DMS53 treated with DMSO at 0.1 percent for 48 hours (cell line): Measurements from ENCODE around the gene CNGA1.
"Not testable (repeated sequence)": the region's sequence is repeated elsewhere in the genome, so short reads cannot be mapped to it uniquely, and the experiment has no call there.

Source experiments
- DNase-seq: peaks from one replicate; lab custom pipeline; 2025; ENCODE audit not compliant: unreplicated experiment; lab: John Stamatoyannopoulos, UW

CNGA1 gene

GRCh38 chr4:47972721-47973120 is 43.8 kb downstream of the CNGA1 start:
- no peak for DNase-seq

GRCh38 chr4:47972181-47972580 is 44.3 kb downstream of the CNGA1 start:
- DNase-seq = no peak

GRCh38 chr4:47968847-47969246 is 47.6 kb downstream of the CNGA1 start:
- DNase-seq = no peak

GRCh38 chr4:47954677-47955076 is 61.8 kb downstream of the CNGA1 start:
- DNase-seq = no peak

DNA sequence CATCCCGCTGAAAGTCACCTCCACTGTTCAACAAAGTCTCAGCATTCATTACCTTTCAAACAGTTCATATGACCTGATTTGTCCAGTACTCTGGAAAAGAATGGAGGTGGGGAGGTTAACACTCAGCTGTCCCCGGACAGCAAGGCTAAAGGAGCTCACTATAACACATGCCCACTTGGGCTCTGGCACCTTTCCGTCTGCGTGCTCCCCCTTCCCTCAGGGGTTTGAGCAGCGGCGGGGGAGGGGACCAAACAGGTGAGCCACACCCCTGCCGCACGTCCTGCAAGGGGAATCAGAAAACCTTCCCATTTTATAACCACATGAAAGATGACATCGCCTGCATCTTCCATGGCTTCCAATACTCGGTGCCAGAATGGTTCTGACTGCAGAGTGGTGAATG is 62.2 kb downstream of the CNGA1 start:
- DNase-seq = no peak

GRCh38 chr4:47945930-47946726 is 70.4 kb downstream of the CNGA1 start:
- no peak for DNase-seq

DNA sequence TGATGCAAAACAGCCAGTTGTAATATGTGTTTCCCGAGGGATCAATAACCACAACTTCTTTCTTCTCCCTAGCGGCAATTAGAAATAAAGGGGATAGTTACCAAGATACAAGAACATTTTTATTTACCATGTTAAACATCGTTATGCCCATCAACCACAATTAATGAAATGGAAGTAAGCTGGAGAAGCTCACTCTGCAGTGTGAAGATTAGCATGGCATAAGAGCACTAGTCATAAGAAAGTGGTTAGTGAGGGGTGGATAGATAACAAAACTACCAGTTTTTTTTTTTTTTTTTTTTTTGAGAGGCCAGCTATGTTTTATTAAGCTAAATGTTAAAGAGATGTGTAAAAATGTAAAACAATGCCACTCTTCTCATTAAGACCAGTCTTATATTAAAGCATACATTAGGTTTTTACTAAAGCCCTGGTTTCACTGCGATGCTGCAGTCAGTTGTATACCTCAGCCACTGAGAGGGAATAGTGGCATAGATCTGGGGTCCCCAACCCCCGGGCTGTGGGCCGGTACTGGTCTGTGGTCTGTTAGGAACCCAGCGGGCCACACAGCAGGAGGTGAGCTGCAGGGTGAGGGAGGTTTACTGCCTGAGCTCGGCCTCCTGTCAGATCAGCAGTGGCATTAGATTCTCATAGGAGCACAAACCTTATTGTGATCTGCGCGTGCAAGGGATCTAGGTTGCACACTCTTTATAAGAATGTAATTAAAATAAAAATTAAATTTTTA is 74.2 kb downstream of the CNGA1 start:
- no peak for DNase-seq

DNA sequence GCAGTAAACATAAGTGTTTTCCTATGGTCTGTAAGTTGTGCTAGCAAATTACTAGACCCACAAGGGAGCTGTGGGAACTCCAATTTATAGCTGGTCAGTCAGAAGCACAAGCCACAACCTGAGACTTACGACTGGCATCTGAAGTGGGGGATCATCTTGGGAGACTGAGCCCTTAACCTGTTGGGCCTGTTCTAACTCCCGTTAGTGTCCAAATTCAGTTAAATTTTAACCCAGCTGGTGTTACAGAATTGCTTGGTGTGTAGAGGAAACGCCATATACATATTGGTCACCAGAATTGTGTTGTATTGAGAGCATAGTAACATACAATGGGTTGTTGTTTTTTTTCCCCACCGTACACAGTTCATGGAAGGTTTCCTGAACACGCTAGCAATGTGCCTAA is 77.0 kb downstream of the CNGA1 start:
- DNase-seq = peak; percentile 75

DNA sequence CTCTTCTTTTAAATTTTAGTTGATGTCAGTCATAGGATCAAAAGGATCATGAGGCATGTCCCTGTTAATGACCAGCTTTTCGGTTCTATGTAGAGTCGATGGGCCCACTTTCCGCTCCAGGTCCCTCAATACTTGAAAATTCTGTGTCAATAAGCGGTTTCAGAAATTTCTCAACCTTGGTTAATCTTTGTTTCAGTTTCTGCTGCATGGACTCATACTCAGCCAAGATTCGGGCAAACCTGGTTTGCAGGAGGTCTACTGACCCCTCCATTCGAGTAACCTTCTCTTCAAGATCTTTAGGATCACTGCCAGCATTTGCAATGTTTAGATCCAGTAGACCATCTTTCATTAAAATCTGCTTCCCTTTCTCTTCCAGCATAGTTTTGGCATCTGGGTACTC is 80.1 kb downstream of the CNGA1 start:
- DNase-seq = no peak

DNA sequence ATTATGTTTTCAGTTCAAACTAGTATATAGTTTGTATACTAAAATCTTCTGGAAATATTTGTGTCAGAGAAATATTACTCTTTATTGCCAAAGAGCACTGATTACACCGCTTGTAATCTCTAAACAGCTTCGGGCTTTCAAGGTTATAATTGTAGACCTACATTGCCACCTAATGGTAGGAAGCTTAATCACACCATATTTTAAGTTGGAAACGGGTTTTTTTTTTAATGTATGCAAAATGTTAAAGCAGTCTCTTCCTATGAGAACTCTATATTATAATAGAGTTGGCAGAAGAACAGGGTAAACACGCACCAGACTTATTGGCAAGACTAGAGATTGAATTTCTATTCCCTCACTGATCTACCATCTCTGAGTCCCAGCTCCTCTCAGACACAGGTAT is 82.6 kb downstream of the CNGA1 start:
- peak; percentile 76 for DNase-seq

DNA sequence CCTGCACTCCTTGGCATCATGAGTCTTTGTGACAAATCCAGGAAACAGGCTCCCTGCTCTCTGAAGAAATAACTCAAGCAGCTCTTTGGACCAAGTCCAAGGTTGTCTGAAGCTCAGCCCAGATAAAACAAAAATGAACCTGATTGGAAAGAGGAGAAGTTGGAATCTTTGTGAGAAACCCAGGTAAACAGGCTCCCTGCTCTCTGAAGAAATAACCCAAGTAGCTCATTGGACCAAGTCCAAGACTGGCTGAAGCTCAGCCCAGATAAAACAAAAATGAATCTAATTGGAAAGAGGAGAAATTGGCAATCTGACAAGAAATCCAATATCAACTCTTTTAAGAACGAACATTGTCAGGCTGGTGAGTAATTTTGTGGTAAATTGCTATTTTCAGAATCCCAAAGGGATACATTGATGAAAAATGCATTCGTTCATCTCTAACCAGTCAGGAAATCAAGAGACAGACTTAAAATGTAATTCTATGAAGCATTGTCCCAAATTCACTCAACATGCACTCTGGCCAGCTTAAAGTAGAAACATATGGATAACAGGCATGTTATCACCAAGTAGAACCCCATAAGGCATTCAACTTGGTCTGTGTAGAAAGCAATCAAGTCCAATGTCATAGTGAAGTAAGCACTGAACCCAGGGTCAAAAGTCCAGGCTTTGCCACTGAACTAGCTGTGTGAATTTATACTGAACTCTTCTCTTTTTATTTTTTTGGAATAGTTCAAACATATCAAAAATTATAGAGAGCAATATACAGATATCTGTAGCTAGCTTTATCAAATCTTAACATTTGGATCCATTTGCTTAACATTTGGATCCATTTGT is 85.3 kb downstream of the CNGA1 start:
- DNase-seq = no peak

DNA sequence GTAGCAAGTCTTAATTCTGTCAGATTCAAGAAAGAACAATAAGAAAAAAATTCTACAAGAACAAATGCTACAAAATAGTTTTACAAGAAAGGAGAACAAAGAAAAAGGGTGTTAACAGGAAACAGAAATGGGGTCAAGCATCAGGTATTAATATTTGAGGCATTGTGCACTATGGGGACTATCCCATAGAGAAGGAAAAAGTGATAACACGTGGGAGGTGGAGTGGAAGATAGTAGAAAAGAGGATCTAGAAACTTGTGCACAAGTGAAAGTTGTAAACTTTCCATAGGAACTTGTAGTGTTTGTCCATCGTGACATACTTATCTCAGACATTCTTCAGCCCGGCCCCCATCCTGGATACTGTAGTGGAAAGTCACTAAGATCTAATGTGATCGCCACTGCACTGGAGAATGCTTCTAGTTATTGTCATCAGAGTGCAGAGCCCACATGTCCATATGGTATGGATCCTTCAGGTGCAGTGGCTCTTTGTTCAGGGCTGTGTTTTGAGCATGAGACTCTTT is 86.7 kb downstream of the CNGA1 start:
- no peak for DNase-seq

- DNase-seq = peak; percentile 92
These were observed 89.7 kb downstream of the CNGA1 start for GRCh38 chr4:47926667-47927258.

GRCh38 chr4:47923261-47923608 is 93.2 kb downstream of the CNGA1 start:
- DNase-seq = not testable (repeated sequence)

DNA sequence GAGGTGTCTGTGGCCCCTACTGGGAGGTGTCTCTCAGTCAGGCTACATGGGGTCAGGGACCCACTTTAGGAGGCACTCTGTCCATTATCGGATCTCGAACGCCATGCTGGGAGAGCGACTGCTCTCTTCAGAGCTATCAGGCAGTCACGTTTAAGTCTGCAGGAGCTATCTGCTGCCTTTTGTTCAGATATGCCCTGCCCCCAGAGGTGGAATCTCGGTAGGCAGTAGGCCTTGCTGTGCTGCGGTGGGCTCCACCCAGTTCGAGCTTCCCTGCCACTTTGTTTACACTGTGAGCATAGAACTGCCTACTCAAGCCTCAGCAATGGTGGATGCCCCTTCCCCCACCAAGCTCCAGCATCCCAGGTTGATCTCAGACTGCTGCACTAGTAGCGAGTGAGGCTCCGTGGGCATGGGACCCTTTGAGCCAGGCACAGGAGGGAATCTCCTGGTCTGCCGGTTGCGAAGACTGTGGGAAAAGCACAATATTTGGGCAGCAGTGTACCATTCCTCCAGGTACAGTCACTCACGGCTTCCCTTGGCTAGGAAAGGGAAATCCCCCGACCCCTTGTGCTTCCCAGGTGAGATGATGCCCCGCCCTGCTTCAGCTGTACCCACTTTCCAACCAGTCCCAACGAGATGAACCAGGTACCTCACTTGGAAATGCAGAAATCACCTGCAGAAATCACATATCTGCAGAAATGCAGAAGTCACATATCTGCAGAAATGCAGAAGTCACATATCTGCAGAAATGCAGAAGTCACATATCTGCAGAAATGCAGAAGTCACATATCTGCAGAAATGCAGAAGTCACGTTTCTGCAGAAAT is 93.8 kb downstream of the CNGA1 start:
- not testable (repeated sequence) for DNase-seq

- not testable (repeated sequence) for DNase-seq
These were observed 99.3 kb downstream of the CNGA1 start for GRCh38 chr4:47917163-47917562.

DNA sequence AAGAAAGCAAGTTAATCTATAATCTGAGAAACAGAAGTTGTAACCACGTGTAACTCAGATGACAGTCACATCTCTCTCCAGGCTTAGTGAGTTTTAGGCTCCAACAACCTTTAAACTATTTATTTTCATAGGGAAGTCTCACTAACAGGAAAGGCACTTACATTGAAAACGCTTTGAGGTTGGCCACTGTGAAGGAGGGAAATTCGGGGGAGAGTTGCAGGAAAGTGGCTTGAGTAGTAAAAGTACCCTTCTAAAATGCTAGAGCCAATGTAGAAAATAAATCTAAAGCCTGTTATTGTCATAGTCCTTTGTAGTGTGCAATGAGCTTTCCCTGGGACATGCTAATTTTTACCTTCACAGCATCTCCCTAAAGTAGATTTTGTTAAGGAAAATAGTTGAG is 101.1 kb downstream of the CNGA1 start:
- DNase-seq = no peak

DNA sequence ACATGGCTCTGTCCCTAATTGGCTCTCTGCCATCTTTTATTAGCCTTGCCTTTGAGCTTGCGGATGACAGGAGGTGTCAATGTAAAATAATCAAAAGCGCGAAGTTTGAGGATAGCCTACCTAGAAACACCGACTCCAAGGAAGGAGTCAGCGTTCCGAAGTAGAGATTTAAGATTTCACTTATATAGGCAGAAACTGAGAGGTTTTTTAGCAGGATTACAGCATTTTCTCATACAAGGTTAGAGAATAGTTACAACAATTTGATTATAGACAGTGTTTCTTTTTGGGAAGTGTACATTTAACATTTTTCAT is 101.6 kb downstream of the CNGA1 start:
- no peak for DNase-seq

GRCh38 chr4:47914220-47914925 is 102.1 kb downstream of the CNGA1 start, which contains the start of gene NFXL1:
Gene NFXL1, minus strand, starts transcription at chr4:47914583. Its CDS starts 380 bp downstream, at chr4:47914203.
- DNase-seq = peak; percentile 98

- DNase-seq = peak; percentile 57
These were observed 102.6 kb downstream of the CNGA1 start for GRCh38 chr4:47913861-47914219.
